Esophagus muscularis mucosa (tissue), 4 donors: ENCODE data around the gene POMT2.

ENCODE experiments used
- EP300 ChIP-seq: sonication (generic); formaldehyde crosslinking; IDR thresholded peaks from one replicate; pipeline ENCODE4 v1.6.1; 2017; ENCODE audit warnings: antibody characterized with exemption
- POLR2A ChIP-seq: fragments of 450-650 bp; IDR thresholded peaks from one replicate; pipeline ENCODE4 v1.6.1; 2017; ENCODE audit warnings: antibody characterized with exemption, moderate library complexity, mild to moderate bottlenecking, low read depth
- POLR2AphosphoS5 ChIP-seq, 2 donors: sonication (generic); formaldehyde crosslinking; IDR thresholded peaks; one replicate each; pipeline ENCODE4 v1.6.1; 2017; ENCODE audit warnings: antibody characterized with exemption in 2 of 2
- TF ChIP-seq, protein P1 (sequence below), 3 experiments: fragments of 200-600 bp in 2 of 3; fragments of 450-650 bp in 1 of 3; sonication (generic) in 2 of 3; IDR thresholded peaks; one replicate each; pipeline ENCODE4 v1.5.1; 2017 to 2019; ENCODE audit warnings: antibody characterized with exemption in 3 of 3, mild to moderate bottlenecking in 2 of 3, moderate library complexity in 1 of 3

DNA sequence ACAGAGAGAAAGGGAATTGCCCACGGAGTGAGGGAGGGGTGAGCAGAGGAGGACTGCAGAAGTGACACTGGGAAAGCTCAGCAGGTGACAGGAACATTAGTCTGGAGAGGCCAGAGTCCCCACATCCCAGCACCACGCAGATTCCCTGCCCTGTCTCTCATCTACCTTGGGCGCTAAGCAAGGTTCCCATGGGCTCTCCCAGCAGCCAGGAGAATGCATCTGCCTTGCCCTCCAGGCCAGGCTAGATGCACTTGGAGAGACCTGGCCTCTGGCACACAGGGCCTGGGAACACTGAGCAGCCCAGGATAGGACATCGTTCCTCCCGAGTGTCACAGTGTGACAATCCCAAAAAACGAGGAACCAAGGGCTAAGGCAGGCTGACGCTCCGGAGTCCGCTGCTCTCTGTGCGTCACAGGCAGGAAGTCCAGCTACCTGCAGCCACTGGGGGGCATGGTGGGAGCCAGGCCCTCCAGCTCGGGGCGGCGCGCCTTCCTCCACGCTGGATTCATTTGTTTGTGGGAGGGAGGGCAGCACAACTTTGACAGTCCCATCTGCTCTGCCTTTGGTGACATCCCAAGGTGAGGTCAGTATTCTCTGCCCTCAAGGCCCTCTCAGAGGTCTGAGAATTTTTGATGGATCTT lies 44.3 kb downstream of the POMT2 start:
- TF ChIP-seq EP300 (no peak), POLR2A (no peak), POLR2AphosphoS5 (IDR thresholded peaks at IDR 0.05) (no peak)
- TF ChIP-seq, protein P1, sequence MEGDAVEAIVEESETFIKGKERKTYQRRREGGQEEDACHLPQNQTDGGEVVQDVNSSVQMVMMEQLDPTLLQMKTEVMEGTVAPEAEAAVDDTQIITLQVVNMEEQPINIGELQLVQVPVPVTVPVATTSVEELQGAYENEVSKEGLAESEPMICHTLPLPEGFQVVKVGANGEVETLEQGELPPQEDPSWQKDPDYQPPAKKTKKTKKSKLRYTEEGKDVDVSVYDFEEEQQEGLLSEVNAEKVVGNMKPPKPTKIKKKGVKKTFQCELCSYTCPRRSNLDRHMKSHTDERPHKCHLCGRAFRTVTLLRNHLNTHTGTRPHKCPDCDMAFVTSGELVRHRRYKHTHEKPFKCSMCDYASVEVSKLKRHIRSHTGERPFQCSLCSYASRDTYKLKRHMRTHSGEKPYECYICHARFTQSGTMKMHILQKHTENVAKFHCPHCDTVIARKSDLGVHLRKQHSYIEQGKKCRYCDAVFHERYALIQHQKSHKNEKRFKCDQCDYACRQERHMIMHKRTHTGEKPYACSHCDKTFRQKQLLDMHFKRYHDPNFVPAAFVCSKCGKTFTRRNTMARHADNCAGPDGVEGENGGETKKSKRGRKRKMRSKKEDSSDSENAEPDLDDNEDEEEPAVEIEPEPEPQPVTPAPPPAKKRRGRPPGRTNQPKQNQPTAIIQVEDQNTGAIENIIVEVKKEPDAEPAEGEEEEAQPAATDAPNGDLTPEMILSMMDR (IDR thresholded peaks at IDR 0.05) = no peak
